LNCAP (cell line): ENCODE measurements around the gene PCDHB6.

Source experiments
- TF ChIP-seq, protein P1 (sequence below): fragments of 450-650 bp; IDR thresholded peaks from 2 replicates; pipeline ENCODE4 v1.5.1; 2017; ENCODE audit warnings: mild to moderate bottlenecking

The PCDHB6 gene

DNA sequence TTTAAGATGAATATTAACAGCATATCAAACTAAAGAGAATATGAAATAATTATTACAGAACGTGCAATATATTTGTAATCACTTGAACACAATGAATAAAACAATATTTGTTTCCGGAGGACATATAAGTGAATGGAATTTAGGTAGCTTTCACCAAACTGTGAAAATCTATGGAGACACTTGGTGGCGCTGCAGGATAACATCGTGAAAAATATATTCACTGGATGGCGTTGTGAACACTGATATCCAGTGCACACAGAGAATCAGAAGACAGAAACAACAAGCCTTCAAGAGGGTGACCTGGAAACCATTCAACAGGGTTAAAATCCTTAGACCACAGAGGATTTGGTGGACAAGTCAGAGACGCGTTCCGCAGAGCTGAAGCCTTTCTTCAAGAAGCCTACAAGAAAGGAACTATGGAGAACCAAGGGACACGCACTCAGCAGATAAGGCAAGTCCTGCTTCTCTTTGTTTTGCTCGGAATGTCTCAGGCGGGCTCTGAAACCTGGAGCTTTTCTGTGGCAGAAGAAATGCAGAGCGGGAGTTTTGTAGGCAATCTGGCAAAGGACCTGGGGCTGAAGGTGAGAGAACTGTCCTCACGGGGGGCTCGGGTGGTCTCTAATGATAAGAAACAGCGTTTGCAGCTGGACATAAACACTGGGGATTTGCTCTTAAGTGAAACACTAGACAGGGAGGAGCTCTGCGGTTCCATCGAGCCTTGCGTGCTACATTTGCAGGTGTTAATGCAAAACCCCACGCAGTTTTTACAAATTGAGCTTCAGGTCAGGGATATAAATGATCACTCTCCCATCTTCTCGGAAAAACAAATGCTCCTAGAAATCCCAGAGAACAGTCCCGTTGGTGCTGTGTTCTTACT, 49.7 kb downstream of the PCDHB6 start, which contains the start of gene PCDHB11:
TSS of gene PCDHB11 (plus strand) at position 269 of the 877 bp plus-strand sequence. CDS start at position 417, 148 bp downstream.
- TF ChIP-seq, protein P1, sequence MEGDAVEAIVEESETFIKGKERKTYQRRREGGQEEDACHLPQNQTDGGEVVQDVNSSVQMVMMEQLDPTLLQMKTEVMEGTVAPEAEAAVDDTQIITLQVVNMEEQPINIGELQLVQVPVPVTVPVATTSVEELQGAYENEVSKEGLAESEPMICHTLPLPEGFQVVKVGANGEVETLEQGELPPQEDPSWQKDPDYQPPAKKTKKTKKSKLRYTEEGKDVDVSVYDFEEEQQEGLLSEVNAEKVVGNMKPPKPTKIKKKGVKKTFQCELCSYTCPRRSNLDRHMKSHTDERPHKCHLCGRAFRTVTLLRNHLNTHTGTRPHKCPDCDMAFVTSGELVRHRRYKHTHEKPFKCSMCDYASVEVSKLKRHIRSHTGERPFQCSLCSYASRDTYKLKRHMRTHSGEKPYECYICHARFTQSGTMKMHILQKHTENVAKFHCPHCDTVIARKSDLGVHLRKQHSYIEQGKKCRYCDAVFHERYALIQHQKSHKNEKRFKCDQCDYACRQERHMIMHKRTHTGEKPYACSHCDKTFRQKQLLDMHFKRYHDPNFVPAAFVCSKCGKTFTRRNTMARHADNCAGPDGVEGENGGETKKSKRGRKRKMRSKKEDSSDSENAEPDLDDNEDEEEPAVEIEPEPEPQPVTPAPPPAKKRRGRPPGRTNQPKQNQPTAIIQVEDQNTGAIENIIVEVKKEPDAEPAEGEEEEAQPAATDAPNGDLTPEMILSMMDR, result peak; percentile 64
